GM12878 (cell line): ENCODE data around the gene LTBP2.

Experiments used
- CTCF ChIP-seq, 3 experiments: IDR thresholded peaks in 2 of 3; conservative IDR thresholded peaks in 1 of 3; 2 replicates each; pipeline ENCODE4 v1.5.1; 2011; ENCODE audit warnings: low read depth in 3 of 3, low read length in 3 of 3, mild to moderate bottlenecking in 3 of 3, control low read depth in 2 of 3, moderate library complexity in 2 of 3, inconsistent platforms in 1 of 3, mixed read lengths in 1 of 3; ENCODE audit not compliant: control insufficient read depth in 2 of 3, insufficient read depth in 1 of 3; ENCODE audit errors: extremely low read depth in 1 of 3
- MTA3 ChIP-seq: IDR thresholded peaks from 2 replicates; pipeline ENCODE4 v1.6.1; 2012; ENCODE audit warnings: low read length, inconsistent platforms, borderline replicate concordance
- POLR2A ChIP-seq: IDR thresholded peaks from 2 replicates; pipeline ENCODE4 v1.6.1; 2011; ENCODE audit warnings: low read depth, mild to moderate bottlenecking, low read length
- RFX5 ChIP-seq: IDR thresholded peaks from 2 replicates; pipeline ENCODE4 v1.6.1; 2011; ENCODE audit warnings: low read depth, low read length, improper control_type of control experiment

- TF ChIP-seq MTA3 (no peak), CTCF (IDR thresholded peaks at IDR 0.05 in 2 of 3, conservative IDR thresholded peaks at IDR 0.05 in 1 of 3; ENCODE audit: control insufficient read depth in 2 of 3, extremely low read depth in 1 of 3, insufficient read depth in 1 of 3, low read depth in 3 of 3, low read length in 3 of 3) (peak in 2 of 3 experiments; percentile 6 to 27; a peak in 2 of 6 replicates), POLR2A (no peak), RFX5 (no peak)
These were observed 103.7 kb downstream of the LTBP2 start for GRCh38 chr14:74508292-74508731.
